Hepatocyte (in vitro differentiated cells): ENCODE results near the gene CABCOCO1. TPM values are rescaled to one million over a fixed set of nuclear protein-coding genes. Genes with fewer than 3 reads are reported as not detected.

Experiments
- DNase-seq: peaks from one replicate; pipeline ENCODE4 v3.0.0-alpha.2; 2016; ENCODE audit warnings: low spot score
- H2AFZ ChIP-seq: fragments of 200-600 bp; sonication (generic); 2 replicates; pipeline ENCODE4 v1.6.0; 2016; ENCODE audit warnings: antibody characterized with exemption, mild to moderate bottlenecking
- H3K27ac ChIP-seq: fragments of 200-600 bp; sonication (generic); 2 replicates; pipeline ENCODE4 v1.5.1; 2016; ENCODE audit warnings: mild to moderate bottlenecking
- H3K27me3 ChIP-seq: fragments of 200-600 bp; sonication (generic); 2 replicates; pipeline ENCODE4 v1.6.1; 2016
- H3K36me3 ChIP-seq: fragments of 200-600 bp; sonication (generic); replicated peaks from 2 replicates; pipeline ENCODE4 v1.5.1; 2016; ENCODE audit warnings: low read depth; ENCODE audit not compliant: insufficient read depth
- H3K4me1 ChIP-seq: fragments of 200-600 bp; sonication (generic); 2 replicates; pipeline ENCODE4 v1.5.1; 2016; ENCODE audit warnings: mild to moderate bottlenecking, moderate library complexity; ENCODE audit not compliant: insufficient read depth
- H3K4me2 ChIP-seq: fragments of 200-600 bp; sonication (generic); 2 replicates; pipeline ENCODE4 v1.6.0; 2016
- H3K4me3 ChIP-seq: fragments of 200-600 bp; sonication (generic); 2 replicates; pipeline ENCODE4 v1.5.1; 2016; ENCODE audit warnings: mild to moderate bottlenecking
- H3K79me2 ChIP-seq: fragments of 200-600 bp; sonication (generic); 2 replicates; pipeline ENCODE4 v1.6.0; 2017; ENCODE audit warnings: mild to moderate bottlenecking
- H3K9me2 ChIP-seq: fragments of 200-600 bp; sonication (generic); replicated peaks from 2 replicates; pipeline ENCODE4 v1.6.0; 2017; ENCODE audit warnings: mild to moderate bottlenecking; ENCODE audit not compliant: insufficient read depth
- H3K9me3 ChIP-seq: fragments of 200-600 bp; sonication (generic); 2 replicates; pipeline ENCODE4 v1.5.1; 2016; ENCODE audit warnings: low read depth, mild to moderate bottlenecking
- H4K20me1 ChIP-seq: fragments of 200-600 bp; sonication (generic); 2 replicates; pipeline ENCODE4 v1.6.0; 2016; ENCODE audit warnings: mild to moderate bottlenecking; ENCODE audit not compliant: insufficient read depth, poor library complexity, severe bottlenecking
- CTCF ChIP-seq: fragments of 200-600 bp; sonication (generic); IDR thresholded peaks from 2 replicates; pipeline ENCODE4 v1.5.1; 2016; ENCODE audit warnings: antibody characterized with exemption, mild to moderate bottlenecking; ENCODE audit not compliant: poor library complexity
- EZH2 ChIP-seq: fragments of 200-600 bp; sonication (generic); IDR thresholded peaks from 2 replicates; pipeline ENCODE4 v1.6.1; 2016; ENCODE audit warnings: antibody characterized with exemption, mild to moderate bottlenecking, borderline replicate concordance
- EZH2phosphoT487 ChIP-seq: fragments of 200-600 bp; sonication (generic); IDR thresholded peaks from one replicate; pipeline ENCODE4 v1.6.1; 2018; ENCODE audit warnings: antibody characterized with exemption, mild to moderate bottlenecking, low read depth, moderate library complexity; ENCODE audit not compliant: unreplicated experiment, severe bottlenecking
- WGBS: methylation state at CpG from one replicate; pipeline ENCODE4 v1.1.6; 2016; ENCODE audit warnings: low lambda C conversion rate; ENCODE audit errors: missing lambda C conversion rate; 5-methylcytosine and 5-hydroxymethylcytosine counted together
- polyA plus RNA-seq: library from polyadenylated mRNA; unstranded; fragments of >200 nt; fragmentation: Nextera tagmentation; extraction: Ambion mirVana; gene quantifications from 2 replicates; pipeline ENCODE4 v1.2.1, GENCODE V29; 2016
- total RNA-seq: library from RNA; depleted of rRNA; stranded (reverse); fragments of >200 nt; gene quantifications from 2 replicates; pipeline ENCODE4 v1.2.3, GENCODE V29; 2014

Gene CABCOCO1
- total and polyA plus RNA-seq, 2 experiments from 2014 or later, result 1.4 to 1.6 TPM

- no peaks in the 10 kb centered on the region for H4K20me1 ChIP-seq
These were observed 737 bp downstream of the CABCOCO1 start for GRCh38 chr10:61663466-61663865.

GRCh38 chr10:61664985-61665384 is 2.3 kb downstream of the CABCOCO1 start:
- Histone ChIP-seq H3K79me2 (no peaks in the 10 kb centered on the region), H3K4me2 (no peak overlapping the region), H3K4me1 (peaks cover 3% of the 10 kb centered on the region), H3K36me3 (no peaks in the 10 kb centered on the region), H3K4me3 (no peak overlapping the region), H3K27me3 (no peaks in the 10 kb centered on the region), H4K20me1 (no peaks in the 10 kb centered on the region), H3K9me2 (no peaks in the 10 kb centered on the region), H2AFZ (no peak overlapping the region), H3K27ac (no peak overlapping the region), H3K9me3 (no peaks in the 10 kb centered on the region)
- 85% methylated on average over 2 of the region's 2 CpGs for WGBS
- no peak for DNase-seq
- no peak for TF ChIP-seq EZH2phosphoT487

More at GRCh38 chr10:61663466-61663865, 737 bp downstream of the CABCOCO1 start:
- no peaks in the 10 kb centered on the region for H3K9me2 ChIP-seq
- no peaks in the 10 kb centered on the region for H3K36me3 ChIP-seq
- peak overlapping the region; percentile 42 for H3K27ac ChIP-seq
- no peaks in the 10 kb centered on the region for H3K79me2 ChIP-seq
- H3K4me1 ChIP-seq, result no peaks in the 10 kb centered on the region
- H3K4me3 ChIP-seq, result peak overlapping the region; percentile 71
- WGBS, result 82% methylated on average over 3 of the region's 3 CpGs
- H3K4me2 ChIP-seq, result peak overlapping the region; percentile 90
- no peak for TF ChIP-seq EZH2
- no peak for TF ChIP-seq CTCF
- no peak for TF ChIP-seq EZH2phosphoT487
- H3K9me3 ChIP-seq, result no peaks in the 10 kb centered on the region
- no peaks in the 10 kb centered on the region for H3K27me3 ChIP-seq
- peak overlapping the region; percentile 96 for H2AFZ ChIP-seq
- no peak for DNase-seq

- Histone ChIP-seq H3K27me3 (no peaks in the 10 kb centered on the region), H3K4me1 (peaks cover 3% of the 10 kb centered on the region), H3K36me3 (no peaks in the 10 kb centered on the region), H3K9me3 (no peaks in the 10 kb centered on the region), H3K79me2 (no peaks in the 10 kb centered on the region), H2AFZ (no peak overlapping the region), H3K4me2 (no peak overlapping the region), H3K27ac (no peak overlapping the region), H3K4me3 (no peak overlapping the region), H4K20me1 (no peaks in the 10 kb centered on the region), H3K9me2 (no peaks in the 10 kb centered on the region)
- no peak for DNase-seq
- TF ChIP-seq CTCF (peak; percentile 13), EZH2 (no peak)
These were observed 6.5 kb downstream of the CABCOCO1 start for GRCh38 chr10:61669161-61669725.

GRCh38 chr10:61669849-61670248 is 7.1 kb downstream of the CABCOCO1 start:
- H3K27ac ChIP-seq, result no peak overlapping the region
- no peak overlapping the region for H3K4me3 ChIP-seq
- no peak overlapping the region for H2AFZ ChIP-seq
- TF ChIP-seq EZH2phosphoT487 (no peak), EZH2 (no peak), CTCF (no peak)
- H3K36me3 ChIP-seq, result no peaks in the 10 kb centered on the region
- no peak overlapping the region for H3K4me2 ChIP-seq
- H4K20me1 ChIP-seq, result no peaks in the 10 kb centered on the region
- DNase-seq, result no peak
- no peaks in the 10 kb centered on the region for H3K9me2 ChIP-seq
- H3K9me3 ChIP-seq, result no peaks in the 10 kb centered on the region
- H3K27me3 ChIP-seq, result no peaks in the 10 kb centered on the region
- H3K79me2 ChIP-seq, result no peaks in the 10 kb centered on the region
- peaks cover 3% of the 10 kb centered on the region for H3K4me1 ChIP-seq
